Measurements from ENCODE around the gene TBPL1.

DNA sequence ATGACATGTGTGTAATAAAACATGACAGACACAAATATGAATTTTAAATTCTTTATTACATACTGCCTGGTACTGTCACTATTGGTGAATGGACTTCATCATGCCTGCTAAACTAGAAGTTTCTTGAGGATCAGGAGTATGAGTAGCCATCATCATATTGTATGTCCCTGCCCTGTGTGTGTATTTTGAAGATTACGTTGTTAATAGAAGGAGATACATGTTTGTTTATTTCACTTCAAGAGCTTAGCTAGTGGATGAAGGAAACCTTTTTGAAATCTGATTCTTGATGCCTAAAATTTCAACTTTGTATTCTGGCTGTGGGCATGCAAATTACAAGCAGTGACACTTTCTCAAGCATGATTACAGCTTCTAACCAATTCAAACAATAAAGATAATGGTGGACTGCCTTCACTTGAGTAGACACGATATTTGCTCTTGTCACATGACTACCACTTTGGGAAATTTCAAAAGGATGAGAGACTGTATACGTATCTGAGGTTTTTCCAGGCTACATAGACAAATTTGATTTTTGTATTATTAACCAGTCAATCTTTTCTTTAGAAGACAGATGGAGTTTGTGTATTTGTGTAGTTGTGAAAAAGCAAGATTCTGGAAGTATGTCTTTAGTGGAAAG is 3.5 kb downstream of the TBPL1 start:
- TF ChIP-seq, protein P1, sequence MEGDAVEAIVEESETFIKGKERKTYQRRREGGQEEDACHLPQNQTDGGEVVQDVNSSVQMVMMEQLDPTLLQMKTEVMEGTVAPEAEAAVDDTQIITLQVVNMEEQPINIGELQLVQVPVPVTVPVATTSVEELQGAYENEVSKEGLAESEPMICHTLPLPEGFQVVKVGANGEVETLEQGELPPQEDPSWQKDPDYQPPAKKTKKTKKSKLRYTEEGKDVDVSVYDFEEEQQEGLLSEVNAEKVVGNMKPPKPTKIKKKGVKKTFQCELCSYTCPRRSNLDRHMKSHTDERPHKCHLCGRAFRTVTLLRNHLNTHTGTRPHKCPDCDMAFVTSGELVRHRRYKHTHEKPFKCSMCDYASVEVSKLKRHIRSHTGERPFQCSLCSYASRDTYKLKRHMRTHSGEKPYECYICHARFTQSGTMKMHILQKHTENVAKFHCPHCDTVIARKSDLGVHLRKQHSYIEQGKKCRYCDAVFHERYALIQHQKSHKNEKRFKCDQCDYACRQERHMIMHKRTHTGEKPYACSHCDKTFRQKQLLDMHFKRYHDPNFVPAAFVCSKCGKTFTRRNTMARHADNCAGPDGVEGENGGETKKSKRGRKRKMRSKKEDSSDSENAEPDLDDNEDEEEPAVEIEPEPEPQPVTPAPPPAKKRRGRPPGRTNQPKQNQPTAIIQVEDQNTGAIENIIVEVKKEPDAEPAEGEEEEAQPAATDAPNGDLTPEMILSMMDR (IDR thresholded peaks at IDR 0.05): no peak
- TF ChIP-seq POLR2AphosphoS5 (IDR thresholded peaks at IDR 0.05): no peak
- TF ChIP-seq POLR2A (IDR thresholded peaks at IDR 0.05): no peak

Data from breast epithelium (tissue), 3 donors.